ENCODE data around the gene SPATA3. TPM values are rescaled to one million over a fixed set of nuclear protein-coding genes. Genes with fewer than 3 reads are reported as not detected.

SPATA3 gene
- total and polyA plus RNA-seq, 2 of the 8 experiments (the other 6 are each of a cell fraction or from before 2014, with no cell fraction given): not detected

GRCh38 chr2:230998882-230999281 lies 3.0 kb downstream of the SPATA3 start:
- Histone ChIP-seq H3K27ac (ENCODE audit: low read depth, low read length) (no peak overlapping the region), H3K4ac (replicated peaks; ENCODE audit: insufficient read length, low read depth, low read length) (no peak overlapping the region), H2AFZ (ENCODE audit: low read length) (no peak overlapping the region), H4K91ac (replicated peaks; ENCODE audit: insufficient read length, low read length) (no peak overlapping the region), H3K27me3 (replicated peaks in 1 of 4; ENCODE audit: control insufficient read depth in 3 of 4, extremely low read depth in 1 of 4, insufficient read depth in 3 of 4, low read length in 3 of 4) (peaks cover 0 to 6% (median 3%) of the 10 kb centered on the region in 4 experiments; a peak in 3 of 7 replicates), H4K8ac (ENCODE audit: extremely low read depth, insufficient read depth, low read length) (no peak overlapping the region), H2BK15ac (ENCODE audit: low read length) (no peak overlapping the region), H3K18ac (ENCODE audit: extremely low read depth, low read length) (no peak overlapping the region), H3K23me2 (ENCODE audit: low read depth, low read length) (no peaks in the 10 kb centered on the region), H3K23ac (ENCODE audit: insufficient read length) (no peak overlapping the region), H4K5ac (ENCODE audit: insufficient read length, low read depth, low read length) (no peak overlapping the region), H3K79me1 (ENCODE audit: low read depth, low read length) (no peaks in the 10 kb centered on the region), H3K4me3 (ENCODE audit: extremely low read depth in 1 of 4, insufficient read depth in 2 of 4, low read depth in 3 of 4, low read length in 4 of 4) (no peak overlapping the region), H3K79me2 (ENCODE audit: control insufficient read depth in 1 of 2, insufficient read depth in 2 of 2, low read length in 2 of 2) (no peaks in the 10 kb centered on the region), H2BK5ac (ENCODE audit: low read depth, low read length) (no peak overlapping the region), H3K4me1 (replicated peaks in 1 of 4; ENCODE audit: control insufficient read depth in 3 of 4, insufficient read depth in 4 of 4, low read length in 3 of 4) (no peaks in the 10 kb centered on the region; a peak in 2 of 7 replicates), H2AK5ac (ENCODE audit: low read depth, low read length) (no peak overlapping the region), H2BK20ac (ENCODE audit: low read length) (no peak overlapping the region), H2BK120ac (replicated peaks; ENCODE audit: low read depth, low read length) (no peak overlapping the region), H3K14ac (ENCODE audit: insufficient read length) (no peak overlapping the region), H3K9ac (replicated peaks in 1 of 4; ENCODE audit: extremely low read depth in 1 of 4, low read depth in 3 of 4, low read length in 3 of 4) (no peak overlapping the region), H3K56ac (replicated peaks; ENCODE audit: insufficient read length, low read depth, low read length) (no peak overlapping the region), H3K9me3 (ENCODE audit: insufficient read depth in 2 of 2, low read depth in 1 of 2, low read length in 1 of 2) (no peaks in the 10 kb centered on the region), H2BK12ac (ENCODE audit: low read depth, low read length) (no peak overlapping the region), H4K20me1 (replicated peaks in 1 of 2; ENCODE audit: control insufficient read depth in 1 of 2, insufficient read depth in 2 of 2, low read length in 2 of 2) (no peaks in the 10 kb centered on the region), H3K36me3 (ENCODE audit: control insufficient read depth in 2 of 4, insufficient read depth in 4 of 4, low read length in 3 of 4) (no peaks in the 10 kb centered on the region), H3K4me2 (ENCODE audit: insufficient read depth in 1 of 2, low read depth in 2 of 2, low read length in 2 of 2) (no peak overlapping the region)
- POLR2A ChIA-PET (ENCODE audit: partially characterized antibody): no interaction called here
- 77% methylated on average over 2 of the region's 2 CpGs; no CpG with 5 or more reads in 1 of the 2 experiments for WGBS, 2 experiments (ENCODE audit: extremely low coverage in 1 of 2, insufficient coverage in 1 of 2, insufficient read length in 1 of 2, insufficient replicate concordance in 2 of 2, low coverage in 1 of 2, low lambda C conversion rate in 2 of 2, missing lambda C conversion rate in 1 of 2)
- DNase-seq (ENCODE audit: low read depth in 1 of 2, low spot score in 2 of 2) (no peak), FAIRE-seq (no peak)
- TF ChIP-seq JUN (IDR thresholded peaks at IDR 0.05; ENCODE audit: low read depth, low read length) (no peak), TEAD4 (IDR thresholded peaks at IDR 0.05; ENCODE audit: low read depth, low read length) (no peak), SP2 (IDR thresholded peaks at IDR 0.05; ENCODE audit: low read length) (no peak), SRF (IDR thresholded peaks at IDR 0.05; ENCODE audit: low read depth, low read length) (no peak), TAF7 (optimal IDR thresholded peaks at IDR 0.05; ENCODE audit: borderline replicate concordance, low read depth, low read length) (no peak)
- CTCF ChIA-PET (ENCODE audit: partially characterized antibody): interaction anchor here (0.9 to 2.3 kb wide), 5 partner anchors 11 to 92 kb away, joined by 4 to 15 read pairs (median 7); no protein-coding TSS in a partner anchor
